Measurements from ENCODE around the gene ZNF396. TPM values are rescaled to one million over a fixed set of nuclear protein-coding genes. Genes with fewer than 3 reads are reported as not detected.
A peak's percentile ranks its signal among the peaks of the same experiment; 100 is the strongest.

ZNF396 gene
- total and polyA plus RNA-seq, 10 donors = 0.85 to 4.6 (median 1.3) TPM

GRCh38 chr18:35343936-35344735, 33.0 kb downstream of the ZNF396 start, which contains the start of gene ZNF24:
Gene ZNF24 (minus strand): TSS chr18:35344420. CDS start chr18:35340650, 3,770 bp downstream.
- TF ChIP-seq CTCF (IDR thresholded peaks at IDR 0.05 in 8 of 11, conservative IDR thresholded peaks at IDR 0.05 in 3 of 11) = peak in 2 of 11 experiments; percentile 3 to 4
- peak; percentile 45 to 75 (median 59) for TF ChIP-seq POLR2A (IDR thresholded peaks at IDR 0.05)
- peak; percentile 92 to 94 (median 92) for TF ChIP-seq POLR2AphosphoS5 (IDR thresholded peaks at IDR 0.05)
- Histone ChIP-seq H3K4me1 (peaks cover 20 to 65% (median 59%) of the 10 kb centered on the region in 6 donors), H3K4me3 (peak within 1 kb of the TSS; percentile 71 to 91 (median 84)), H3K27ac (peak within 1 kb of the TSS; percentile 98 to 99 (median 99)), H3K27me3 (replicated peaks in 1 of 7) (no peaks in the 10 kb centered on the region), H3K9me3 (no peaks in the 10 kb centered on the region), H3K36me3 (peaks cover 0 to 33% (median 19%) of the 10 kb centered on the region in 6 donors)
- DNase-seq = peak; percentile 99
- WGBS, 5 donors = 0 to 1% (median 0%) methylated on average over 44 to 64 of the region's 64 CpGs
- intact Hi-C loops (cut with DNase I; ENCODE audit: low total_unique reads) = loop anchor here (5.0 kb wide), 2 partner anchors 52 to 102 kb away; partner anchors contain the start of genes ZNF397 and ZSCAN30

GRCh38 chr18:35343488-35343935, 33.6 kb downstream of the ZNF396 start:
- H3K36me3 ChIP-seq = peaks cover 3 to 39% (median 25%) of the 10 kb centered on the region in 6 donors
- H3K4me3 ChIP-seq = peak overlapping the region; percentile 71 to 91 (median 84)
- peaks cover 20 to 71% (median 60%) of the 10 kb centered on the region in 6 donors for H3K4me1 ChIP-seq
- H3K9me3 ChIP-seq = no peaks in the 10 kb centered on the region
- 2 to 4% (median 3%) methylated on average over 15 of the region's 15 CpGs for WGBS, 5 donors
- TF ChIP-seq POLR2A (IDR thresholded peaks at IDR 0.05) (no peak), POLR2AphosphoS5 (IDR thresholded peaks at IDR 0.05) (no peak), CTCF (IDR thresholded peaks at IDR 0.05 in 8 of 11, conservative IDR thresholded peaks at IDR 0.05 in 3 of 11) (no peak)
- H3K27ac ChIP-seq = peak overlapping the region; percentile 98 to 99 (median 99)
- no peak for DNase-seq
- intact Hi-C loops (cut with DNase I; ENCODE audit: low total_unique reads) = loop anchor here (5.0 kb wide), 2 partner anchors 51 to 101 kb away; partner anchors contain the start of genes ZNF397 and ZSCAN30
- no peaks in the 10 kb centered on the region for H3K27me3 ChIP-seq (replicated peaks in 1 of 7)

- no peaks in the 10 kb centered on the region for H3K27me3 ChIP-seq (replicated peaks in 1 of 7)
- H3K4me3 ChIP-seq = no peak overlapping the region
- no peak for DNase-seq
- H3K4me1 ChIP-seq = peaks cover 8 to 68% (median 30%) of the 10 kb centered on the region in 6 donors
- H3K27ac ChIP-seq = no peak overlapping the region
- intact Hi-C loops (cut with DNase I; ENCODE audit: low total_unique reads) = no loop called here
- WGBS, 5 donors = 94 to 95% (median 94%) methylated on average over 5 of the region's 5 CpGs
- no peaks in the 10 kb centered on the region for H3K9me3 ChIP-seq
- no peak for TF ChIP-seq POLR2A (IDR thresholded peaks at IDR 0.05)
- no peak for TF ChIP-seq POLR2AphosphoS5 (IDR thresholded peaks at IDR 0.05)
- no peak for TF ChIP-seq CTCF (IDR thresholded peaks at IDR 0.05 in 8 of 11, conservative IDR thresholded peaks at IDR 0.05 in 3 of 11)
- peaks cover 6 to 97% (median 86%) of the 10 kb centered on the region in 6 donors for H3K36me3 ChIP-seq
Observed at GRCh38 chr18:35337286-35337685, 39.9 kb downstream of the ZNF396 start.

GRCh38 chr18:35335866-35336265, 41.3 kb downstream of the ZNF396 start:
- Histone ChIP-seq H3K9me3 (no peaks in the 10 kb centered on the region), H3K27me3 (replicated peaks in 1 of 7) (no peaks in the 10 kb centered on the region), H3K36me3 (peaks cover 6 to 96% (median 89%) of the 10 kb centered on the region in 6 donors), H3K27ac (no peak overlapping the region), H3K4me3 (no peak overlapping the region), H3K4me1 (peaks cover 8 to 54% (median 16%) of the 10 kb centered on the region in 6 donors)
- TF ChIP-seq POLR2A (IDR thresholded peaks at IDR 0.05) (no peak), CTCF (IDR thresholded peaks at IDR 0.05 in 8 of 11, conservative IDR thresholded peaks at IDR 0.05 in 3 of 11) (no peak), POLR2AphosphoS5 (IDR thresholded peaks at IDR 0.05) (no peak)
- intact Hi-C loops (cut with DNase I; ENCODE audit: low total_unique reads) = no loop called here
- DNase-seq = no peak
- WGBS, 5 donors = 92 to 97% (median 94%) methylated on average over 4 of the region's 4 CpGs

Data from spleen (tissue), 11 donors.